Testis (tissue), 2 donors: ENCODE measurements around the gene SETD2.

Source experiments
- CTCF ChIP-seq, 3 experiments: fragments of 450-650 bp in 2 of 3; fragments of 200-600 bp in 1 of 3; sonication (generic) in 1 of 3; IDR thresholded peaks; one replicate each; pipeline ENCODE4 v1.5.1; 2016 to 2019; ENCODE audit warnings: antibody characterized with exemption in 3 of 3, mild to moderate bottlenecking in 2 of 3, moderate library complexity in 1 of 3
- POLR2A ChIP-seq: fragments of 450-650 bp; IDR thresholded peaks from one replicate; pipeline ENCODE4 v1.6.1; 2017; ENCODE audit warnings: antibody characterized with exemption, mild to moderate bottlenecking, moderate library complexity

DNA sequence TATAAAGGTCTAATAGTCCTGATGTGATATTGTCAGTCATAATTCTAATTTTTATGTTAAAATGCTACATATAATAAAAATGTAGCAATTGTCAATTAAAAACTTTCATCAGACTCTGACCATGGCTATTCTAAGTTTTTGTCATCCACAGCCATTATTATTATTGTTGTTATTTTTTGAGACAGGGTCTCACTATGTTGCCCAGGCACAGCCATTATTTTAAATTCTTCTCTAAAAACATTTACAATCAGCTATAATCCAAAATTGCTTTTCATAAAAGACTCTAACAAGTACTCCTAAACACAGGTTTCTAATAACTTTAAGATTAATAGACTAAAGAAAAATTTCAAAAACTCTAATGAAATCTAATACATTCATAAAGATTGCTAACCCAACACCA, 41.0 kb upstream of the SETD2 start:
- no peak for TF ChIP-seq CTCF (IDR thresholded peaks at IDR 0.05)
- TF ChIP-seq POLR2A = no peak
